Caco-2 (cell line): ENCODE measurements around the gene LAPTM5. TPM values are rescaled to one million over a fixed set of nuclear protein-coding genes. Genes with fewer than 3 reads are reported as not detected.
"Not testable (repeated sequence)": the region's sequence is repeated elsewhere in the genome, so short reads cannot be mapped to it uniquely, and the experiment has no call there.

Source experiments
- BruUV-seq: library from RNA; stranded (reverse); fragments of 400-500 nt; replicated peaks from 2 replicates; lab custom pipeline; 2021; lab: Mats Ljungman, UMichigan
- CTCF ChIA-PET: fragments of 300-600 bp; sonication (Branson Sonifier 250); formaldehyde crosslinking; loops from one replicate; lab custom pipeline; 2022; ENCODE audit warnings: antibody characterized with exemption; lab: Charles Lee
- POLR2A ChIA-PET: fragments of 300-600 bp; sonication (Branson Sonifier 250); formaldehyde crosslinking; loops from one replicate; lab custom pipeline; 2022; ENCODE audit warnings: antibody characterized with exemption; lab: Charles Lee
- DNase-seq, 2 experiments: peaks; one replicate each; pipeline versions ENCODE4 v3.0.0 to v3.0.0-alpha.2; 2020 to 2022
- H3K27me3 ChIP-seq: replicated peaks from 2 replicates; pipeline ENCODE4 v1.6.0; 2011; ENCODE audit warnings: low read length; ENCODE audit not compliant: control insufficient read depth, insufficient read depth
- H3K36me3 ChIP-seq: 2 replicates; pipeline ENCODE4 v1.5.1; 2011; ENCODE audit warnings: low read length; ENCODE audit not compliant: control insufficient read depth, insufficient read depth
- H3K4me1 ChIP-seq: fragments of 250-450 bp; sonication (Bioruptor Pico); 2 replicates; pipeline ENCODE4 v1.5.1; 2020; ENCODE audit warnings: mild to moderate bottlenecking
- H3K4me3 ChIP-seq: 2 replicates; pipeline ENCODE4 v1.5.1; 2011; ENCODE audit warnings: low read depth, mild to moderate bottlenecking, control low read depth, low read length
- H3K9me3 ChIP-seq: fragments of 250-450 bp; sonication (Bioruptor Pico); 2 replicates; pipeline ENCODE4 v1.5.1; 2020; ENCODE audit warnings: mild to moderate bottlenecking, moderate library complexity
- H3K27ac Mint-ChIP-seq: one replicate; pipeline ENCODE4 v1.8.0; 2022; ENCODE audit warnings: mixed read lengths; ENCODE audit not compliant: unreplicated experiment
- H3K27me3 Mint-ChIP-seq: one replicate; pipeline ENCODE4 v1.8.0; 2022; ENCODE audit warnings: mixed read lengths; ENCODE audit not compliant: insufficient read depth, unreplicated experiment
- H3K36me3 Mint-ChIP-seq: one replicate; pipeline ENCODE4 v1.8.0; 2022; ENCODE audit warnings: mild to moderate bottlenecking, mixed read lengths; ENCODE audit not compliant: insufficient read depth, unreplicated experiment
- H3K4me1 Mint-ChIP-seq: one replicate; pipeline ENCODE4 v1.8.0; 2022; ENCODE audit warnings: low read depth, mixed read lengths; ENCODE audit not compliant: unreplicated experiment
- H3K4me3 Mint-ChIP-seq: one replicate; pipeline ENCODE4 v1.8.0; 2022; ENCODE audit warnings: mild to moderate bottlenecking, moderate library complexity, mixed read lengths; ENCODE audit not compliant: unreplicated experiment
- H3K9me3 Mint-ChIP-seq: one replicate; pipeline ENCODE4 v1.8.0; 2022; ENCODE audit warnings: mixed read lengths; ENCODE audit not compliant: unreplicated experiment
- intact Hi-C: fragments of 100-400 bp; cut with micrococcal nuclease; formaldehyde crosslinking; loops from one replicate; pipeline ENCODE4 v1.10.0; 2022; ENCODE audit not compliant: unreplicated experiment
- total RNA-seq: library from RNA; stranded (reverse); gene quantifications from 2 replicates; pipeline ENCODE4 v1.2.3, GENCODE V29; 2022
- TF ChIP-seq, protein P1 (sequence below), 2 experiments: fragments of 200-600 bp in 1 of 2; IDR thresholded peaks; 1 replicate in 1 of 2; 2 replicates in 1 of 2; pipeline versions ENCODE4 v1.5.1 to v1.8.0; 2011 to 2022; ENCODE audit warnings: antibody characterized with exemption in 1 of 2, control low read depth in 1 of 2, inconsistent platforms in 1 of 2, low read depth in 1 of 2, low read length in 1 of 2, mild to moderate bottlenecking in 1 of 2, moderate library complexity in 1 of 2; ENCODE audit not compliant: insufficient read depth in 1 of 2, severe bottlenecking in 1 of 2, unreplicated experiment in 1 of 2

Gene LAPTM5
- total RNA-seq, 1 experiment from 2014 or later = not detected

GRCh38 chr1:30793209-30793608 lies 35.6 kb upstream of the LAPTM5 start:
- H3K4me3 Mint-ChIP-seq = no peak overlapping the region
- no peaks in the 10 kb centered on the region for H3K9me3 Mint-ChIP-seq
- no TSS peak for BruUV-seq
- H3K27ac Mint-ChIP-seq = no peak overlapping the region
- intact Hi-C loops = no loop called here
- ChIA-PET CTCF (no interaction called here), POLR2A (interaction anchor here (0.5 kb wide), 1 partner anchor 133 kb away, joined by 3 read pairs; no protein-coding TSS in a partner anchor)
- Histone ChIP-seq H3K9me3 (no peaks in the 10 kb centered on the region), H3K4me3 (no peak overlapping the region), H3K4me1 (no peaks in the 10 kb centered on the region), H3K27me3 (no peaks in the 10 kb centered on the region), H3K36me3 (no peaks in the 10 kb centered on the region)
- no peaks in the 10 kb centered on the region for H3K4me1 Mint-ChIP-seq
- no peak for DNase-seq
- no peaks in the 10 kb centered on the region for H3K36me3 Mint-ChIP-seq
- TF ChIP-seq, protein P1, sequence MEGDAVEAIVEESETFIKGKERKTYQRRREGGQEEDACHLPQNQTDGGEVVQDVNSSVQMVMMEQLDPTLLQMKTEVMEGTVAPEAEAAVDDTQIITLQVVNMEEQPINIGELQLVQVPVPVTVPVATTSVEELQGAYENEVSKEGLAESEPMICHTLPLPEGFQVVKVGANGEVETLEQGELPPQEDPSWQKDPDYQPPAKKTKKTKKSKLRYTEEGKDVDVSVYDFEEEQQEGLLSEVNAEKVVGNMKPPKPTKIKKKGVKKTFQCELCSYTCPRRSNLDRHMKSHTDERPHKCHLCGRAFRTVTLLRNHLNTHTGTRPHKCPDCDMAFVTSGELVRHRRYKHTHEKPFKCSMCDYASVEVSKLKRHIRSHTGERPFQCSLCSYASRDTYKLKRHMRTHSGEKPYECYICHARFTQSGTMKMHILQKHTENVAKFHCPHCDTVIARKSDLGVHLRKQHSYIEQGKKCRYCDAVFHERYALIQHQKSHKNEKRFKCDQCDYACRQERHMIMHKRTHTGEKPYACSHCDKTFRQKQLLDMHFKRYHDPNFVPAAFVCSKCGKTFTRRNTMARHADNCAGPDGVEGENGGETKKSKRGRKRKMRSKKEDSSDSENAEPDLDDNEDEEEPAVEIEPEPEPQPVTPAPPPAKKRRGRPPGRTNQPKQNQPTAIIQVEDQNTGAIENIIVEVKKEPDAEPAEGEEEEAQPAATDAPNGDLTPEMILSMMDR (IDR thresholded peaks at IDR 0.05; ENCODE audit: insufficient read depth in 1 of 2, low read depth in 1 of 2, low read length in 1 of 2, severe bottlenecking in 1 of 2, unreplicated experiment in 1 of 2) = no peak
- H3K27me3 Mint-ChIP-seq = peaks cover 12% of the 10 kb centered on the region

- no peaks in the 10 kb centered on the region for H3K4me1 ChIP-seq
- ChIA-PET CTCF (no interaction called here), POLR2A (no interaction called here)
- no TSS peak for BruUV-seq
- Mint-ChIP-seq H3K27ac (no peak overlapping the region), H3K9me3 (no peaks in the 10 kb centered on the region), H3K4me3 (no peak overlapping the region), H3K36me3 (no peaks in the 10 kb centered on the region), H3K4me1 (no peaks in the 10 kb centered on the region), H3K27me3 (peaks cover 12% of the 10 kb centered on the region)
- no peak for DNase-seq
- H3K4me3 ChIP-seq = no peak overlapping the region
- TF ChIP-seq, protein P1 (IDR thresholded peaks at IDR 0.05; ENCODE audit: insufficient read depth in 1 of 2, low read depth in 1 of 2, low read length in 1 of 2, severe bottlenecking in 1 of 2, unreplicated experiment in 1 of 2) = no peak
- H3K36me3 ChIP-seq = no peaks in the 10 kb centered on the region
- H3K9me3 ChIP-seq = no peaks in the 10 kb centered on the region
- intact Hi-C loops = no loop called here
- H3K27me3 ChIP-seq = no peaks in the 10 kb centered on the region
Measured at GRCh38 chr1:30791868-30792267, 34.3 kb upstream of the LAPTM5 start.

- intact Hi-C loops = no loop called here
- no TSS peak for BruUV-seq
- Mint-ChIP-seq H3K4me1 (no peaks in the 10 kb centered on the region), H3K27me3 (peaks cover 12% of the 10 kb centered on the region), H3K9me3 (no peaks in the 10 kb centered on the region), H3K27ac (no peak overlapping the region), H3K36me3 (no peaks in the 10 kb centered on the region), H3K4me3 (no peak overlapping the region)
- no peak overlapping the region for H3K4me3 ChIP-seq
- CTCF ChIA-PET = interaction anchor here (0.6 kb wide), 1 partner anchor 122 kb away, joined by 3 read pairs; no protein-coding TSS in a partner anchor
- H3K4me1 ChIP-seq = no peaks in the 10 kb centered on the region
- no peak for DNase-seq
- TF ChIP-seq, protein P1 (IDR thresholded peaks at IDR 0.05; ENCODE audit: insufficient read depth in 1 of 2, low read depth in 1 of 2, low read length in 1 of 2, severe bottlenecking in 1 of 2, unreplicated experiment in 1 of 2) = no peak
- no peaks in the 10 kb centered on the region for H3K27me3 ChIP-seq
- no peaks in the 10 kb centered on the region for H3K9me3 ChIP-seq
- no peaks in the 10 kb centered on the region for H3K36me3 ChIP-seq
- POLR2A ChIA-PET = no interaction called here
Measured at GRCh38 chr1:30790850-30791778, 33.5 kb upstream of the LAPTM5 start.

DNA sequence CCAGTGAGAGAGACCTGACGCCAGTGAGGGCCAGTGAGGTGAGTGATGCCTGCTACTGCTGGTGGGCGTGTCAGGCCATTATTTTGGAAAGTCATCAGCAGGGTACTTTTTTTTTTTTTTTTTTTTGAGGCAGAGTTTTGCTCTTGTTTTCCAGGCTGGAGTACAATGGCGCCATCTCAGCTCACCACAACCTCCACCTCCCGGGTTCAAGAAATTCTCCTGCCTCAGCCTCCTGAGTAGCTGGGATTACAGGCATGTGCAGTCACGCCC lies 32.6 kb upstream of the LAPTM5 start:
- H3K4me1 Mint-ChIP-seq, H3K27ac Mint-ChIP-seq, POLR2A ChIA-PET, H3K4me3 Mint-ChIP-seq, H3K9me3 Mint-ChIP-seq, H3K4me3 ChIP-seq, H3K36me3 ChIP-seq, H3K4me1 ChIP-seq, CTCF ChIA-PET, BruUV-seq, DNase-seq, intact Hi-C loops, H3K9me3 ChIP-seq, H3K27me3 ChIP-seq, H3K36me3 Mint-ChIP-seq: not testable (repeated sequence)
- peaks cover 12% of the 10 kb centered on the region for H3K27me3 Mint-ChIP-seq
